DLD1 (cell line): ENCODE results near the gene AFAP1.

Experiments
- in situ Hi-C: cut with HindIII; loops from 2 replicates; pipeline ENCODE4 v1.10.0; 2017; ENCODE audit warnings: low sequenced_read_pairs

The AFAP1 gene, protein sequence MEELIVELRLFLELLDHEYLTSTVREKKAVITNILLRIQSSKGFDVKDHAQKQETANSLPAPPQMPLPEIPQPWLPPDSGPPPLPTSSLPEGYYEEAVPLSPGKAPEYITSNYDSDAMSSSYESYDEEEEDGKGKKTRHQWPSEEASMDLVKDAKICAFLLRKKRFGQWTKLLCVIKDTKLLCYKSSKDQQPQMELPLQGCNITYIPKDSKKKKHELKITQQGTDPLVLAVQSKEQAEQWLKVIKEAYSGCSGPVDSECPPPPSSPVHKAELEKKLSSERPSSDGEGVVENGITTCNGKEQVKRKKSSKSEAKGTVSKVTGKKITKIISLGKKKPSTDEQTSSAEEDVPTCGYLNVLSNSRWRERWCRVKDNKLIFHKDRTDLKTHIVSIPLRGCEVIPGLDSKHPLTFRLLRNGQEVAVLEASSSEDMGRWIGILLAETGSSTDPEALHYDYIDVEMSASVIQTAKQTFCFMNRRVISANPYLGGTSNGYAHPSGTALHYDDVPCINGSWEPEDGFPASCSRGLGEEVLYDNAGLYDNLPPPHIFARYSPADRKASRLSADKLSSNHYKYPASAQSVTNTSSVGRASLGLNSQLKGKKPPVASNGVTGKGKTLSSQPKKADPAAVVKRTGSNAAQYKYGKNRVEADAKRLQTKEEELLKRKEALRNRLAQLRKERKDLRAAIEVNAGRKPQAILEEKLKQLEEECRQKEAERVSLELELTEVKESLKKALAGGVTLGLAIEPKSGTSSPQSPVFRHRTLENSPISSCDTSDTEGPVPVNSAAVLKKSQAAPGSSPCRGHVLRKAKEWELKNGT

DNA sequence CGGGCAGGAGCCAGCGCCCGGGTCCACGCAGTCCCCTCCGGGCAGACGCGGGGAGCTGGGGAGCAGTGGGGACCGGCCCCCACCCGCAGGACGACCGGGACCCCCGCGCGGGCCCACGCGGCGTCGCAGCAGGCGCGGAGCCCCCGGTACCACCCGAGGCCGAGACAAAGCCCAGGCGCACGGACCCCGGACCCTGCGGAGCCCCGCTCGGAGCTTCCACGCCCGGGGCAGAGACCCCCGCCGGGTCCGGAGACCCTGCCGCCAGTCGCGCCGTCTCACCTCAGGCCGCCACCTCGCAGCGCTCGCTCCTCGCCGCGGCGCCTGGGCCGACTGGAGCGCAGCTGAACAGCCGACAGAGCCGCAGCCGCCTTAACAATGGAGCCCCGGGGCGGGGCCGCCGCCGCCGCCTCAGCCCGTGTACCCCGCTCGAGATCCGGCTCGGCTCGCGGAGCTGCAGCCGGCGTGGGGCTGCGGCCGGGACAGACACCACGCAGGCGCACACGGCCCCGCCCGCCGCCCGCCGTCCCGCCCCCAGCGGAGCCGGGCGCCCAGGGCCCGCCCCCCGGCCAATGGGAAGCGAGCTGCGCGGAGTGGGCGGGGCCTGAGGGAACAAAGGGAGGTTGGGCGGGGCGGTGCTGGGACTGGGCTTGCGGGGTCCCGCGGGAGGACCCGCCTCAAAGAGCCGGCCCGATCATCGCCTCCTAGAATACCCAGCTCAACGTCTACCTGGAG is at the start of gene AFAP1:
Gene AFAP1, minus strand, starts transcription at position 485 of the 732 bp plus-strand sequence. CDS start 67,783 bp downstream, outside the sequence.
- in situ Hi-C loops, result no loop called here

DNA sequence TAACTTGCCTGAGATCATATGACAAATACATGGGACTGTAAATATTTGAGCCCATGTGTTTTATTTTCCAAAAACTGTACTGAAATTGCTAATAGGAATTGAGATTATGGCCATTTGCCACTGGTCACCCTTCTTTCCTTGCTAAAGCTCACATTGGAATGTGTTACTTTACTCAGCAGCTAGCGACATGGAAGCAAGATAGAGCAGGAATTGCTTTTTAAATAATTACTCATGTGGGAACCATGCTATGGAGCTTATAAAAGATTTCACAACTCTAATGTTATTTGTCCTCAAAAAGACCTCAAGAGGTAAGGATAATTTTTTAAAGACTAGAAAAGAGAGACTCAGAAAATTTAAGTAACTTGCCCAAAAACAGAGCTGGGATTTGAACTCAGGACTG is 48.8 kb upstream of the AFAP1 start:
- in situ Hi-C loops, result no loop called here

DNA sequence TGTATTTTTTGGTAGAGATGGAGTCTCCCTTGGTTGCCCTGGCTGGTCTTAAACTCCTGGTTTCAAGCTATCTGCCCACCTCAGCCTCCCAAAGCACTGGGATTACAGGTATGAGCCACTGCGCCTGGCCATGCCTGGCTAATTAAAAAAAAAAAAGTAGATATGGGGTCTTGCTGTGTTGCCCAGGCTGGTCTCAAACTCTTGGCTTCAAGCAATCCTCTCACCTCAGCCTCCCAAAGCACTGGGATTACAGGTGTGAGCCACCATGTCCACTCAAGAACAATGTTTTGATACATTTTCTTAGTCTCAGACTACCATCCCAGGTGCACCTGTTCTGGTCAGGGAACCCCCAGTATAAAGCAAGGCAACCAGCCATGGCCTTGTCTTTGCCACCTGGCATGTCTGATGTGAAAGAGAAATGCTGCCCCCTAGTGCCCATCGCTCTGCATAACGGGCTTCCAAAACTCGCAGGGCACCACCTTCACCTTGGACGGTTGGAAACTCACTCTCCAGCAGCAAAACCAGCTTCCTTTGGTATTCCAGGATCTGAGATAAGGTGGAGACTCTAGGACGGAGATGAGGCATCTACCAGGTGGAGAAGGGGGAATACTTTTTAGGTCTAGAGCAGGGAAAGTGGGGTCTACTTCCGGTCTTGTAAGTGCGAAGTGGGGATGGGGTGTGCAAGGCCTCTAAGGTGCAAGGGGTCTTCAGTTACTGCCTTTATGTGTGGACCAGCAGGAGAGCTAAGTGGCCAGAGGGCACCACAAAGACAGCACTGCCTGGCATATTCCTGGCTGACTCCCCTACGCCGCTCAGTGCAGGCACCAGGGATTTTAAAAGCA is 47.7 kb upstream of the AFAP1 start:
- in situ Hi-C loops, result no loop called here

GRCh38 chr4:7985891-7986441 is 46.3 kb upstream of the AFAP1 start:
- in situ Hi-C loops, result no loop called here

DNA sequence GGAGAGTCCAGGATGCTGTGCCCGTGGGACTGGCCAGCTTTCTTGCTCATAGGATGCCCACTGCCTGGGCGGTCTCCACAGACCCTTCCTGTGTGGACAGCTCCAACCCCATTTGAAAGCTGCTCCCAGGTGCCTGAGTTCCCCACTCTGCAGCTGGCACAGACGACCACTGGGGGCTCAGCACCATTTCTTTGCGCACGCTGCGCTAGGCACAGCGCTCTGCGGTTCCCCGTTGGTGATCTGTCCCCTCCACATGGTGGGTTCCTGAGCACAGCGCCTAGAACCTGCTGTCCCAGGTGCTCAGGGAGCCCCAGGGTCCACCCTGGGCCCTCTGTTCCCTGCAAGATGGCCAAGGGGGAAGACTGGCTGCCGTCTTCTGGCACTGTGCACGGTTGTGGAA is 45.4 kb upstream of the AFAP1 start:
- in situ Hi-C loops, result no loop called here

GRCh38 chr4:7984286-7984925 is 44.7 kb upstream of the AFAP1 start:
- in situ Hi-C loops, result no loop called here

DNA sequence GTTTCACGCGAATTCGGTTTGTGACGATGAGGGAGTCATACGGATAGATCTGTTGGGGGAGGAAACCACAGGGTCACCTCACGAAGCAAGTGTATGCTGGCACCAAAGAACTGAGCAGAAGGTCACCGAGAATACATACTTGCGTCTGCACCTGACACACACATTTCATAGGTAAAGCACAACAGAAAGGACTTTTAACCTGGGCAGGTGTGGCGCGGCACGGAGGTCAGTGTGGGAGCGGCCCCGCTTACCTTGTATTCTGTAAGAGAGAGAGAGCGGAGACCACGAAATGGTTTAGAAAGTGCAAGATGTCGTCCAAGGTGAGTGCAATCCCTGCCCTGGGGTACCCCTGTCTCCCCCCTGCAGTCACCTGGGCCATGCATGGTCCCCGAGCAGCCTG is 43.6 kb upstream of the AFAP1 start:
- in situ Hi-C loops, result no loop called here

DNA sequence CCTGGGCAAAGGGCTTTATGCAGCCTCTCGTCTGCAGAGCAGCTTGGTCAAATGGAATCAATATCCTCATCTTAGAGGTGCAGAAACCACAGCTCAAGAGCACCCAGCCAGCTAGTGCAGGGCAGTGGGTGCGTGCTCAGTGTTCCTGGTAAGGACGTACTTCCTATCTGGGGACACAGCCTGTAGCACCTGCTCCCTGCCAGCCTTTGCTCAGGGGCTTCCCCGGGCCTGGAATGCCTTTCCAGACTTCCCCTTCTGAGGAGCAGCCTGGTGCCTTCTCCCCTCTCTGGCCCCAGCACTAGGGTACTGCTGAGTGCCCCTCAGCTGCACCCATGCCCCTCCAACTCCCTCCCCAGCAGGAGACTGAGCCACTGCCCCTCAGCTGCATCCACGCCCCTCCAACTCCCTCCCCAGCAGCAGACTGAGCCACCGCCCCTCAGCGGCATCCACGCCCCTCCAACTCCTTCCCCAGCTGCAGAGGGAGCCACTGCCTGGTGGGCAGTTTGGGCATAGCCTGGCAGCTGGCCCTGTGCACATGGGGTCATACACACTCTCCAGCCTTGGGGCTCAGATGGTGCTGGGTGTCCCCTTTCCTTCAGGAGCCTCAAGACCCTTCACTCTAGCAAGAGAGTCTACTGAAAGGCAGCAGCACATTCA is 42.2 kb upstream of the AFAP1 start:
- in situ Hi-C loops, result no loop called here

GRCh38 chr4:7980036-7980435 is 40.4 kb upstream of the AFAP1 start:
- in situ Hi-C loops, result no loop called here

DNA sequence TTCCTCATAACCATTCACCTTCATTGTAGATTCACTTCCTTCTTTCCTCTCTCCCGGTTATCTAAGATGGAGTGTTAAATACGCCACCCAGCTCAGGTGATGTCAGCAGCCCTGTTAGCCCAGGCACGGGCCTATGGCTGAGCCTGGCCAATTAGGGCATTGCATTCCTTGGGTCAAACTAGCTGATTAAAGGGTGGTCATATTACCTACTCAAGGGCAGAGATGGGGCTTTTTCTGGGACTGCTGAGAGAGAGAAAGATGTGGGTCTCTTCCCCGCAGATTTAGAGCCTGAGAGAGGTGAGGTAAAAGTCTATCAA is 39.9 kb upstream of the AFAP1 start:
- in situ Hi-C loops, result no loop called here

GRCh38 chr4:7978907-7979651 is 39.4 kb upstream of the AFAP1 start:
- in situ Hi-C loops, result no loop called here

DNA sequence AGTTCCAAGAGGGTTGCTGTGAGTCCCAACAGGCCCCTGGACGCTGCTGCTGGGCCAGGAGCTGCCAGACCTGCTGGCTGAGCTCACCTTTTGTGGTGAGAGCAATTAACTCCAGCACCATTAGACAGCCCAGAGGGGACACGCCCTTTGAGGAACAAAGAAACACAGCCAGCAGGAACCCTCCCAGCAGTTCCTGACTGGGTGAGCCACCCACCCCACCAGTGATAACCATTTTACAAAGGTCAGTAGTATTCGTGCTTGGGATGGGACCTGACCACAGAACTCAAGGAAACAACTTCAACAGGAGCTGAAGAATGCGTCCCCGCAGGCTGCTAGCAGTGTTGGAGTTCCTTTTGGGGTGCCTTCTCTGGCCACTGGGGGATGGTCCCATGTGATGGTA is 38.8 kb upstream of the AFAP1 start:
- in situ Hi-C loops, result no loop called here

DNA sequence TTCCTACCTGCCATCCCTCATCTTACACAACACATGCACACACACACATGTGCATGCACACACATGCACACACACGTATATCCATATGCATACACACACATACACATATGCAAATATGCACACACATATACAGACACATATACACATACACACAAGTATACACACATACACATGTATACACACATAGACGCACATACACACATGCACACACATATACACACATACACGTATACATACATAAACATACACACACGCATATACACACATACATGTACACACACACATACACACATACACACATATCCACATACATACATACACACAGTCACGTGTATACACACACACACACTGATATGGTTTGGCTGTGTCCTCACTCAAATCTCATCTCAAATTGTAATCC is 37.0 kb upstream of the AFAP1 start:
- in situ Hi-C loops, result no loop called here

GRCh38 chr4:7976025-7976424 is 36.4 kb upstream of the AFAP1 start:
- in situ Hi-C loops, result no loop called here

DNA sequence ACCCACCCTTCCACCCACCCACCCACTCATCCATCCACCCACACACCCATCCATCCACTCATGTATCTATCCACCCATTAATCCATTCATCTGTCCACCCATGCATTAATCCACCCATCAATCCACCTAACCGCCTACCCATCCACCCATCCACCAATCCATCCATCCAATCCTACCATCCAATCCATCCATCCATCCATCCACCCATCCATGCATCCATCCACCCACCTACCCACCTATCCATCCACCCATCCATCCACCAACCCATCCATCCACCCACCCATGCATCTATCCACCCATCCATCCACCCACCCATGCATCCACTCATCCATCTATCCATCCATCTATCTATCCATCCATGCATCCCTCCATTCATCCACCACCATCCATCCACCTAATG is 34.8 kb upstream of the AFAP1 start:
- in situ Hi-C loops, result no loop called here

DNA sequence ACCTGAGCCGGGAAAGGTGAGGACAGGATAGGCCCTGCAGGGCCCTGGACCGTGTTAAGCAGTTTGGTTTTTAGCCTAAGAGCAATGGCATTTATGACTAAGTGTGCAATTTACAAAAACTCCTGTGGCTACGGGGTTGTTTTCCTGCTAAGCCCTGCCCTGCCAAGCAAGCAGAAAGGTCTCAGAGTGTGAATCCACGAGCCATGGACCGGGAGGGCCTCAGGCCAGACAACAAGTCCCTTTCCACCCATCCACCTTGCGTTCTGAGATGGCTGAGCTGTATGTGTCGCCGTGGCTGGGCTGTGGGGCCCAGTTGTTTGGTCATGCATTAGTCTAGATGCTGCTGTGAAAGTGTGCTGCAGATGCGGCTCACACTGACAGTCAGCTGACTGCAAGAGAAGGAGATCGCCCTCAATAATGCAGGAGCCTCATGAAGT is 33.9 kb upstream of the AFAP1 start:
- in situ Hi-C loops, result no loop called here

GRCh38 chr4:7971881-7972500 is 32.3 kb upstream of the AFAP1 start:
- in situ Hi-C loops, result no loop called here

DNA sequence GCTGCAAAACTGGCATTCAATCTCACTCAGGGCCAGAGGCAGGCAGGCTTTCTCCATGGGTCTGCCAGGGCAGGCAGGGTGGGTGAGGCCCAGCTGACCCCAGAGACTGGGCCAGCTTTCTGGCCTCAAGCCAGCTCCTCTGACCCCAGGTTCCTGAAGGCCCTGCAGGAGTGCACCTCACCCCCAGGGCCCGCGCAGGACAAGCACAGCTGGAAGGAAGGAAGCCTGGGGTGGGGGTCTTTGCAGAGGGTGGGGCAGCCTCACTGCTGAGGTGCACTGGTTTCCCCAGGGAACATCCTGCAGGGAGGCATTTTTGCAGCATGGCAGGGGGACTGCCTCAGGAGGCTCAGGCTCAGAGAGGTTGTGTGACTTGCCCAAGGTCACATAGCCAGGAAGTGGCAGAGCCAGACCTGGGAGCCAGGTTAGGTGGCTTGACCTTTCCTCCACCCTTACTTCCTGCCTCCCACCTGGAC is 31.5 kb upstream of the AFAP1 start:
- in situ Hi-C loops, result no loop called here
